ENCODE data around the gene CAPN12.

- TF ChIP-seq CTCF (optimal IDR thresholded peaks at IDR 0.05 in 1 of 3, IDR thresholded peaks at IDR 0.05 in 1 of 3, conservative IDR thresholded peaks at IDR 0.05 in 1 of 3; ENCODE audit: extremely low read depth in 1 of 3, insufficient read depth in 2 of 3, low read length in 3 of 3) (no peak), EZH2 (IDR thresholded peaks at IDR 0.05; ENCODE audit: low read length) (no peak)
Observed at GRCh38 chr19:38743394-38744297, 628 bp downstream of the CAPN12 start.
